SK-N-MC (cell line): ENCODE data around the gene F13B.

Experiments used
- DNase-seq: peaks from one replicate; pipeline ENCODE4 v3.0.0-alpha.2; 2011; ENCODE audit warnings: low read depth, low spot score
- H3K27ac ChIP-seq: fragments of 200-600 bp; sonication (generic); 2 replicates; pipeline ENCODE4 v1.5.1; 2016; ENCODE audit warnings: mixed run types
- H3K36me3 ChIP-seq: fragments of 200-600 bp; sonication (generic); 2 replicates; pipeline ENCODE4 v1.6.1; 2017; ENCODE audit warnings: antibody characterized with exemption, low read length, mixed read lengths; ENCODE audit not compliant: insufficient read depth
- H3K4me3 ChIP-seq: fragments of 200-600 bp; sonication (generic); 2 replicates; pipeline ENCODE4 v1.5.1; 2016
- H3K9ac ChIP-seq: fragments of 200-600 bp; sonication (generic); 2 replicates; pipeline ENCODE4 v1.8.0; 2017; ENCODE audit warnings: mixed run types, mixed read lengths; ENCODE audit not compliant: insufficient read length
- H3K9me3 ChIP-seq: fragments of 200-600 bp; sonication (generic); 2 replicates; pipeline ENCODE4 v1.6.1; 2017; ENCODE audit warnings: low read depth, mild to moderate bottlenecking, antibody characterized with exemption, low read length, moderate library complexity, mixed read lengths
- EZH2 ChIP-seq: fragments of 200-600 bp; sonication (generic); IDR thresholded peaks from one replicate; pipeline ENCODE4 v1.6.1; 2017; ENCODE audit warnings: antibody characterized with exemption
- FOXP2 ChIP-seq: optimal IDR thresholded peaks from 2 replicates; pipeline ENCODE3; 2011; ENCODE audit warnings: mild to moderate bottlenecking, moderate library complexity; ENCODE audit not compliant: insufficient read depth; ENCODE audit errors: extremely low read length, control extremely low read depth
- POLR2AphosphoS5 ChIP-seq: IDR thresholded peaks from 2 replicates; pipeline ENCODE4 v1.6.1; 2012; ENCODE audit warnings: mild to moderate bottlenecking, low read depth, low read length, borderline replicate concordance

Gene F13B

DNA sequence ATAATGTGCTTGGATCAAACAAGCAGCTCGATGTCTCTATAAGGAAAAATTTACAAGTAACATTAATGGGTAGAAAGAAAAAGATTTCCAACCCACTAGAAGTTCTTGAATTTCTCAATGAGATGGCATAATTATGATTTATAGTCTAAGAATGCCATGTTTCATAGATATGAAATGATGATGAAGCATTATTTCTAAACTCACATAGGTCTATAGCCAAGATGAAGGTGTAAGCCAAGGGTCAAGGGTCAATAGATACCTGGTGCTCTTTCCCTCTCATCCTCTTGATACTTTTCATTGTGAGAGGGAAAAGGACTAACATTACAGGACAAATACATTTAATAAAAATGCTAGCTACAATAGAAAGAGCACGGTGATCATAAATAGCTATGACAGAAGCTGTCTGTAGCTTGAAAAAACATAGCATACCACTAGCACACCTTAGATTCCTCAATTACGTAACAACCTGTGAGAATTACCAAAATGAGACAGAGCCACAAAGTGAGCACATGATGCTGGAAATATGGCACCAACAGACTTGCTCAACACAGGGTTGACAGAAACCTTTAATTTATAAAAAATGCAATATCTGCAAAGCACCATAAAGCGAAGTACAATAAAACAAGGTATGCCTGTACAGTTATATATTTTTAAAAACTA, 26.3 kb upstream of the F13B start:
- TF ChIP-seq POLR2AphosphoS5 = no peak
- TF ChIP-seq EZH2 = no peak
- TF ChIP-seq FOXP2 = no peak
- H3K9ac ChIP-seq = no peak overlapping the region
- no peaks in the 10 kb centered on the region for H3K9me3 ChIP-seq
- no peak for DNase-seq
- H3K36me3 ChIP-seq = peaks cover 58% of the 10 kb centered on the region
- no peak overlapping the region for H3K27ac ChIP-seq
- H3K4me3 ChIP-seq = no peak overlapping the region

DNA sequence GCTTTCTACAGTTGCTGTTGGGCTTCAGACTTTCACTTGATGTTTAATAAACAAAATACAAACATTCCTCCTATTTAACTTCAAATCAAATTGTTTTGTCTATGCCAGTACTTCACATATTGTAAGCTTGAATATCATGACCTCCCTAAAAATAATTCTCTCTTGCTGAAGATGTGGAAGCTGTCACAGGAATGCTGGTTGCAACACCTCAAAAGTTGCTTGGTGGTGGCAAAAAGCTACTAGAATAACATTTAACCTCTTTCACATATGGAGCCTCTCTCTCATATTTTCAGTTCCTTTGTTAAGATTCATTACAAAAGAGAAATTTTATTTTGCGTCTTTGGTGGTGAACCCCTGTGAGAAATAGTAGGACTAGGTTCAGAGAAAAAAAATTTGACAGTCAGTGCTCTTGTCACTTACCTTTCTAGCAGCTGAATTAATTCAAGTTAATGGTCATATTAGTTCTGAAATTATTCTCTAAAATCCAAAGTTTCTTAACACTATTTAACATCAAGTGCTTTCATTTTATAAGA, 25.5 kb upstream of the F13B start:
- Histone ChIP-seq H3K4me3 (no peak overlapping the region), H3K36me3 (peaks cover 65% of the 10 kb centered on the region), H3K9me3 (no peaks in the 10 kb centered on the region), H3K9ac (no peak overlapping the region), H3K27ac (no peak overlapping the region)
- TF ChIP-seq EZH2 (no peak), FOXP2 (no peak), POLR2AphosphoS5 (no peak)
- DNase-seq = no peak

DNA sequence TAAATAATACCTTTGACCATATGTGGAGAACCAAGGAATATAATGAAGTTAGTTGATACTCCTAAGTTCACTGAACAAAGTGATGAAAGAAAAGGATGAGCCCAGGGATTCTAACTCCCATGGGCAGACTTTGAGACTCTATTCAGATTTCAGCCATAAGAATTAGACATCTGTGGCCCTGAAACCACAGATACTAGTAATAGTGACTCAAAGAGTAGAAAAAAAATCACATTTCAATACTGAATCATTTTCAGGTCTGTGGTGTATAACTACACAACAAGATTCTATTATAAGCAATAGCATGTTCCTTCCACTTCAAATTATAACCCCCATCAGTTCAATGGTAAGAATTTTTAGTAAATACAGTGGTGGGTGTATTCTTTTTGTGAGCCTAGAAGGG, 16.4 kb upstream of the F13B start:
- Histone ChIP-seq H3K9me3 (peaks cover 10% of the 10 kb centered on the region; the same call in 1 of the 2 replicates), H3K4me3 (no peak overlapping the region), H3K36me3 (peaks cover 74% of the 10 kb centered on the region), H3K27ac (no peak overlapping the region), H3K9ac (no peak overlapping the region)
- no peak for TF ChIP-seq POLR2AphosphoS5
- TF ChIP-seq EZH2 = no peak
- TF ChIP-seq FOXP2 = no peak
- no peak for DNase-seq

DNA sequence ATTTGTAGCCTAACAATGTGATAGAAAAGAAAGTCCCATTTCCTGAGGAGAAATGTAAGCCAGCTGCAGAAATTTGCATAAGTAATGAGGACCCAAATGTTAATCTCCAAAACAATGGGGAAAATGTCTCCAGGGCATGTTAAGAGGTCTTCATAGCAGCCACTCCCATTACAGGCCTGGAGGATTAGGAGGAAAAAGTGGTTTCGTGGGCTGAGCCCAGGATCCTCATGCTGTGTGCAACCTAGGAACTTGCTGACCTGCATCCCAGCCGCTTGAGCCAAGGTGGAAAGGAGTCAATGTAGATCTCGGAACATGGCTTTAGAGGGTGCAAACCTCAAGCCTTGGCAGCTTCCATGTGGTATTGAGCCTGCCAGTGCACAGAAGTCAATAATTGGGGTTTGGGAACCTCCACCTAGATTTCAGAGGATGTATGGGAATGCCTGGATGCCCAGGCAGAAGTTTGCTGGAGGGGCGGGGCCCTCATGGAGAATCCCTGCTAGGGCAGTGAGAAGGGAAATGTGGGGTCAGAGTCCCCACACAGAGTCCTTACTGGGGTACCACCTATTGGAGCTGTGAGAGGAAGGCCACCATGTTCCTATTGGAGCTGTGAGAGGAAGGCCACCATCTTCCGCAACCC, 14.2 kb upstream of the F13B start:
- no peak overlapping the region for H3K9ac ChIP-seq
- peaks cover 10% of the 10 kb centered on the region; the same call in 1 of the 2 replicates for H3K9me3 ChIP-seq
- no peak for TF ChIP-seq POLR2AphosphoS5
- no peak for TF ChIP-seq EZH2
- TF ChIP-seq FOXP2 = no peak
- peaks cover 52% of the 10 kb centered on the region for H3K36me3 ChIP-seq
- DNase-seq = no peak
- no peak overlapping the region for H3K4me3 ChIP-seq
- no peak overlapping the region for H3K27ac ChIP-seq

DNA sequence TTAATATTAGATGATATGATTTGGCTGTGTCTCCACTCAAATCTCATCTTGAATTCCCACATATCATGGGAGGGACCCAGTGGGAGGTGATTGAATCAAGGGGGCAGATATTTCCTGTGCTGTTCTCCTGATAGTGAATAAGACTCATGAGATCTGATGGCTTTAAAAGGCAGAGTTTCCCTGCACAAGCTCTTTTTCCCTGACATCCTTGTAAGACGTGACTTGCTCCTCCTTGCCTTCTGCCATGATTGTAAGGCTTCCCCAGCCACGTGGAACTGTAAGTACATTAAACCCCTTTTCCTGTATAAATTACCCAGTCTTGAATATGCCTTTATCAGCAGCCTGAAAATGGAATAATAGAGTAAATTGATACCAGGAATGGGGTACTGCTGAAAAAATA, 13.3 kb upstream of the F13B start:
- no peak for DNase-seq
- Histone ChIP-seq H3K4me3 (no peak overlapping the region), H3K9ac (no peak overlapping the region), H3K36me3 (peaks cover 43% of the 10 kb centered on the region), H3K27ac (no peak overlapping the region), H3K9me3 (peaks cover 10% of the 10 kb centered on the region; the same call in 1 of the 2 replicates)
- TF ChIP-seq EZH2 = no peak
- no peak for TF ChIP-seq POLR2AphosphoS5
- TF ChIP-seq FOXP2 = no peak

DNA sequence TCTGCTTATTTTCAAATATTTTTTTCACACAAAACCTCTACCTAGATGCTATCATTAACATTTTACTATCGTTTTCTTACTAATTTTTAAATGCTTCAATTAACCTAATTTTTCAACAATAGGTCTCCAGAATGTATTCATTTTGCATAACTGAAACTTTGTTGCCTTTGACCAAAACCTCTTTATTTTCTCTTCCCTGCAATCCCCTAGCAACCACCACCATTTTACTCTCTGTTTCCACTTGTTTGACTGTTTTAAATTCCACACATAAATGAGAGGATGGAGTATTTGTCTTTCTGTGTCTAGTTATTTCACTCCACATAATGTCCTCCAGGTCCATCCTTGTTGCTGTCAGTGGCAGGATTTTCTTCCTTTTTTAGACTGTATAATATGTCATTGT, 9.5 kb upstream of the F13B start:
- peaks cover 5% of the 10 kb centered on the region; the same call in 1 of the 2 replicates for H3K36me3 ChIP-seq
- no peak overlapping the region for H3K9ac ChIP-seq
- no peak for TF ChIP-seq FOXP2
- TF ChIP-seq POLR2AphosphoS5 = no peak
- TF ChIP-seq EZH2 = no peak

GRCh38 chr1:197073978-197074377, 6.9 kb upstream of the F13B start:
- no peak for TF ChIP-seq FOXP2
- TF ChIP-seq EZH2 = no peak
- TF ChIP-seq POLR2AphosphoS5 = no peak
- no peaks in the 10 kb centered on the region for H3K36me3 ChIP-seq
- no peak for DNase-seq
- H3K4me3 ChIP-seq = no peak overlapping the region
- no peak overlapping the region for H3K27ac ChIP-seq
- no peaks in the 10 kb centered on the region for H3K9me3 ChIP-seq
- H3K9ac ChIP-seq = no peak overlapping the region

More for the DNA sequence above, 9.5 kb upstream of the F13B start:
- peaks cover 3% of the 10 kb centered on the region; the same call in 1 of the 2 replicates for H3K9me3 ChIP-seq
- DNase-seq = no peak
- H3K27ac ChIP-seq = no peak overlapping the region
- H3K4me3 ChIP-seq = no peak overlapping the region

DNA sequence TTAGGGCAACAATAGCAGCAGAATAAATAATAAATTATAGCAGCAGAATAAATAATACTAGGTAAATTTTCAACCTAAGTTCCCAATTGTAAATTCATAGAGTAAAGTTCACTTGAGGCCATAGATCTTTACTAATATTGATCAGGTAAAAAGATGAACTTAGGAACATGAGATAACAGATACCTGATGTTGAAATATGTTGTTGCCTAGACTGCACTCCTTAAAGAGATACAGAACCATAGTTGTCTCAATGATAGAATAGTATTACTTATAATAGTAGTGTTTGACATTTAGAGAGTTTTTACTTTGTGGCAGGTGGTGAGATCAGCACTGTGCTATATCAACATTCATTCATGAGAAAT, 378 bp upstream of the F13B start:
- H3K27ac ChIP-seq = no peak overlapping the region
- H3K9me3 ChIP-seq = no peaks in the 10 kb centered on the region
- H3K36me3 ChIP-seq = no peaks in the 10 kb centered on the region
- no peak for DNase-seq
- H3K4me3 ChIP-seq = no peak overlapping the region
- TF ChIP-seq EZH2 (no peak), FOXP2 (no peak), POLR2AphosphoS5 (no peak)
- H3K9ac ChIP-seq = no peak overlapping the region
